Measurements from ENCODE around the gene INF2. TPM values are rescaled to one million over a fixed set of nuclear protein-coding genes. Genes with fewer than 3 reads are reported as not detected.

Gene INF2
- total and polyA plus RNA-seq, 2 donors (not counting 3 experiments of a cell fraction or from before 2014, with no cell fraction given), result 55.3 to 124 TPM

DNA sequence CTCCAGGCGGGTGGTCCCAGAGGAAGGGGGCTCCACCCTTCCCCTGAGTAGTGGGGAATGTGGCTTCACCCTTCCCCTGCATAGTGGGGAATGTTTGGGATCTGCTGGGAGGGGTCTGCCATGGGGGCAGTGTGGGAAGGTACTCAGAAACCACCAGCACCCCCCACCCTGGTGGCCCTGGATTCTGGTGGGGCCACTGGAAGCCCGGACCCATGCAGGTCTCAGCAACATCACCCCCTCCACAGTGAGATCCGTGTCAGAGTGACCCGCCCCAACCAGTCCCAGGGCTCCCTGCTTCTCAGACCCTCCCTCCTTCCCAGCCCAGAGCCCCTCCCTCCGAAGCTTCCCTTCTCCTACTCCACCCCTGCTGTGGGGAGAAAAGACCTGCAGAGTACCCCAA is 30.3 kb upstream of the INF2 start:
- CTCF ChIA-PET, result interaction anchor here (2.5 kb wide), 1 partner anchor 22 kb away, joined by 9 read pairs; no protein-coding TSS in a partner anchor
- Histone ChIP-seq H2AFZ (ENCODE audit: low read depth, low read length) (no peak overlapping the region), H3K27ac (ENCODE audit: insufficient read depth, low read depth, low read length) (no peak overlapping the region), H3K4me3 (replicated peaks in 1 of 3; ENCODE audit: insufficient read depth in 1 of 3, low read depth in 1 of 3, low read length in 3 of 3) (no peak overlapping the region), H3K4me2 (ENCODE audit: insufficient read depth, low read length) (no peak overlapping the region), H3K27me3 (ENCODE audit: control insufficient read depth in 2 of 2, insufficient read depth in 2 of 2, low read length in 2 of 2) (no peaks in the 10 kb centered on the region), H3K9me1 (replicated peaks; ENCODE audit: control insufficient read depth, extremely low read depth, insufficient read depth, low read length) (no peaks in the 10 kb centered on the region), H4K20me1 (replicated peaks; ENCODE audit: control insufficient read depth, extremely low read depth, insufficient read depth, low read length) (no peaks in the 10 kb centered on the region), H3K9ac (replicated peaks; ENCODE audit: extremely low read depth, insufficient read depth, low read length) (no peak overlapping the region), H3K9me3 (replicated peaks; ENCODE audit: control insufficient read depth, insufficient read depth, low read length) (no peaks in the 10 kb centered on the region), H3K4me1 (ENCODE audit: control insufficient read depth, extremely low read depth, insufficient read depth, low read length) (no peaks in the 10 kb centered on the region), H3K79me2 (ENCODE audit: control insufficient read depth, insufficient read depth, low read length) (no peaks in the 10 kb centered on the region), H3K36me3 (ENCODE audit: control insufficient read depth in 2 of 2, extremely low read depth in 1 of 2, insufficient read depth in 2 of 2, low read length in 2 of 2) (no peaks in the 10 kb centered on the region)
- POLR2A ChIA-PET, result no interaction called here
- dilution Hi-C loops (cut with MboI; ENCODE audit: extremely low pct_ligation_motif_present, low sequenced_read_pairs), result no loop called here
- intact Hi-C loops (cut with micrococcal nuclease), result no loop called here
- no peak for FAIRE-seq
- no peak for DNase-seq (ENCODE audit: low read depth, low spot score)
- TF ChIP-seq JUN (IDR thresholded peaks at IDR 0.05; ENCODE audit: borderline replicate concordance, insufficient read depth, insufficient read length, low read depth) (no peak), POLR2AphosphoS5 (IDR thresholded peaks at IDR 0.05; ENCODE audit: insufficient read depth, low read depth, low read length) (no peak), FOS (IDR thresholded peaks at IDR 0.05; ENCODE audit: borderline replicate concordance, insufficient read depth, low read length) (no peak), MAX (IDR thresholded peaks at IDR 0.05; ENCODE audit: insufficient read depth, insufficient read length) (no peak), EZH2 (IDR thresholded peaks at IDR 0.05; ENCODE audit: borderline replicate concordance, low read depth, low read length, severe bottlenecking) (no peak), GATA2 (IDR thresholded peaks at IDR 0.05; ENCODE audit: insufficient read depth, insufficient read length, low read depth, low read length) (no peak), MYC (IDR thresholded peaks at IDR 0.05; ENCODE audit: low read depth, low read length) (no peak), POLR2A (IDR thresholded peaks at IDR 0.05; ENCODE audit: low read depth, low read length) (no peak)
- TF ChIP-seq, protein P1, sequence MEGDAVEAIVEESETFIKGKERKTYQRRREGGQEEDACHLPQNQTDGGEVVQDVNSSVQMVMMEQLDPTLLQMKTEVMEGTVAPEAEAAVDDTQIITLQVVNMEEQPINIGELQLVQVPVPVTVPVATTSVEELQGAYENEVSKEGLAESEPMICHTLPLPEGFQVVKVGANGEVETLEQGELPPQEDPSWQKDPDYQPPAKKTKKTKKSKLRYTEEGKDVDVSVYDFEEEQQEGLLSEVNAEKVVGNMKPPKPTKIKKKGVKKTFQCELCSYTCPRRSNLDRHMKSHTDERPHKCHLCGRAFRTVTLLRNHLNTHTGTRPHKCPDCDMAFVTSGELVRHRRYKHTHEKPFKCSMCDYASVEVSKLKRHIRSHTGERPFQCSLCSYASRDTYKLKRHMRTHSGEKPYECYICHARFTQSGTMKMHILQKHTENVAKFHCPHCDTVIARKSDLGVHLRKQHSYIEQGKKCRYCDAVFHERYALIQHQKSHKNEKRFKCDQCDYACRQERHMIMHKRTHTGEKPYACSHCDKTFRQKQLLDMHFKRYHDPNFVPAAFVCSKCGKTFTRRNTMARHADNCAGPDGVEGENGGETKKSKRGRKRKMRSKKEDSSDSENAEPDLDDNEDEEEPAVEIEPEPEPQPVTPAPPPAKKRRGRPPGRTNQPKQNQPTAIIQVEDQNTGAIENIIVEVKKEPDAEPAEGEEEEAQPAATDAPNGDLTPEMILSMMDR (IDR thresholded peaks at IDR 0.05; ENCODE audit: extremely low read depth in 1 of 2, insufficient read depth in 1 of 2, low read depth in 1 of 2, low read length in 2 of 2), result no peak
- BruUV-seq (replicated peaks), result no TSS peak

Measured in endothelial cell of umbilical vein (primary cell).